RPMI8226 (cell line): ENCODE results near the gene MECP2.

Source experiments
- DNase-seq: peaks from one replicate; pipeline ENCODE4 v3.0.0-alpha.2; 2015

MECP2 gene

DNA sequence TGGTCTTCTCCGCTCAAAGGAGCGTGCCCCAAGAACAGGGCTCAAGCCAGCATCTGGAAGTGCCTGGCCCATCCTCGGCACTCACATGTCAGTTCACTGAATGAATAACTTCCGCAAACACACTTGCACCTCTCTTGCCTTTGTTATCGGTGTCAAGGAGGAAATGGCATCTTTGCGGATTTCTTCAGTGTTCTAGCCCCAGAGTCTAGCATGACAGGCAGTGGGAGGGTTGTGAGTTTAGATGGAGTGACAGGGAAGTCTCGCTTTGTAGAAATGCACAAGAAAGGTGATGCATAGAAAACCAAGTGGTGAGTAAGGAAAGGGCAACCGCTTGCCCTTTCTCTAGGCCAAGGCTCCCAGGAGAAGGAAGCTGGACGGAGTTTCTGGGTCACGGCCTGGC lies 17.6 kb upstream of the MECP2 start:
- no peak for DNase-seq

- no peak for DNase-seq
Measured at GRCh38 chrX:154114652-154115051, 17.1 kb upstream of the MECP2 start.

DNA sequence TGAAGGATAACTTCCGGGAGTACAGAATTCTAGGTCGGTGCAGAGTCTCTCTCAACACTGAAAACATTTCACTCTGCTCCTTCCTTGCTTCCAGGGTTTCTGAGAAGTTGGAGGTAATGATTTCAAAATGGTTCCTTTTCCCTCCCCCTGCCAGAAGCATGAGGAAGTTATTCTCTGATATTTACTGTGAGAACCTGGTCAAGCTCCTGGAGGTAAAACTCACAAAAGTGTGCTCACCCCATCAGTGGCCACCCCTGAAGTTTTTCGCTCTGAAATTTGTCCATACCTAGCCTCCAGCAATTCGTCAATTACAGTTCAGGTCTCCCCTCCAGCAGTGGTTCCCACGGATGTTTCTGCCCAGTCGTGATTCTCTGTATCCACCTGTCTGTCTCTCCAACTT lies 16.2 kb upstream of the MECP2 start:
- DNase-seq = no peak

DNA sequence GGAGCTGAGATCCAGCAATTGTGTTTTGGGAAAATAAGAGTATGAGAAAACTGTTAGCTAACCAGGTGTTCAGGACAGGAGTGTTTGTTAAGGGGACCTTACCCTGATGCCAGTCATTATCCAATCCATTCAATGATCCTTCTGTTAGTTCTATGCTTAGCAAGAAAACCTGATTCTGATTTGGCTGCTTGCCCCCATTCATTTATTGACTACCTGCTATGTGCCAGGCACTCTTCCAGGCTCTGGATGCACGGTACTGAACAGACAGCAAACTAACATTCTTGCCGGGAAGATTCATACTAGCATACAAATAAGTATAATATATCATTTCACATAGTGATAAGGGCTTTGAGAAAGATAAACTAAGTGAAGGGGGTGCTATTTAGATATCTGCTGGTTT lies 1.0 kb upstream of the MECP2 start:
- no peak for DNase-seq

DNA sequence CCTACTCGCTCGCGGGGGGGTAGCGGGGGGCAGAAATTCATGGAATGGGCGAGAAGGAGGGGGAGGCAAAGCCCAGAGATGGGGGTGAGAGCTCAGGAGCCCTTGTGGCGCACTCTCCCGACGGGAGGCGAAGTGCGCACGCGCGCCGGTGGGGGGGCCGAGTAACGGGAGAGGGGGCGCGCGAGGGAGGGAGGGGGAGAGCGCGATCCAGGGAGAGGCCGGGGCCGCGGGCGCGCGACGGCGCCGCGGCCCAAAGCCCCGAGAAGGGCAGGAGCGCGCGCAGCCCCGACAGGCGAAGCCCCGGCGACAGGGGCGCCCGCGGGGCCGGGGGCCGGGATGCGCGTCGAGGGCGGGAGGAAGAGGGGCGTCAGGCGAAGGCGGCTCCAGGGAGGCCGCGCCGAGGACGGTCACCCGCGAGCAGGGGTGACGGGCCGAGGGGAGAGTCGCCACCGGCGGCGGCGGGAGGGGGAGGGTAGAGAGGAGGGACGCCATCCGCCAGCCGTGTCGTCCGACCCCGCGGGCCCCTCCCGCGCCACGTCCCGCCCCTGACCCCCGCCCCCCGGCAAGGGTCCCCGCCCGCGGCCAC lies 421 bp downstream of the MECP2 start:
- peak; percentile 75 for DNase-seq

DNA sequence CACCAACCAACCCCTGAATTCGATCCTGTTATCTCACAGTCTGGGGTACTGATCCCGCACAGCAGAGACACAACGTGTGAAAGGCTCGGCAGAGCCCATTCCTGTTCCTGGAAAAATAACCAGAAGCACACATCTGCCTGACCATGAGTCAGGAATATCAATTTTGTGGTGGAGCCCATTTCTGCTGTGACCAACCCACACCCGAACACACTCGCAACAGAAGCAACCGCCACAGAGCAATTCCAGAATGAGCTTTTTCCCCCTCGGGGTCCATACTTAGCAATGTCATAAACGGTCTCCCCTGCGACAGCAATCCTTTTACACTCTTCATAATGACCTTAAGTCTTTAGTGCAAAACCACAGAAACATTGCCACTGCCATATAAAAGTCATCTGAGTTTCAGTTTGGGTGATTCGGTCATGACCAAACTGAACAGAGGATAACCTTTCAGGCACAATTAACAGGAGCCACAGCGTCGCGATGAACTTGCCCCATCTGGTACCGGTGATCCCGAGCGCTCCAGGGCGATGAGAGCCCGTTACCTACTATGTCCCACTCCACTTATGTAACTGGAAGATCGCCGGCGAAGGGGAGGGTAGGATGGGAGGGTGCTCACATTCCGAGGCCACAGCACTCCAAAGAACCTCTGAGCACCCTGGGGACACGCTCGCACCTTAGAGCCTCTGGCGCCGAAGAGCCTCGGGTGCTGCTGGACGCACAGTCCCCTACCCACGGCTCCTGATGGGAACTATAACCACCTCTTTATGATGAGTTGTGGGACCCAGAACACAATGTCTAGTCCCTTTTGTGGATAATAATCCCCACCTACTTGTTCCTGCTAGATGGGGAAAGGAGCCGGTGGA lies 1.1 kb downstream of the MECP2 start:
- peak; percentile 23 for DNase-seq

DNA sequence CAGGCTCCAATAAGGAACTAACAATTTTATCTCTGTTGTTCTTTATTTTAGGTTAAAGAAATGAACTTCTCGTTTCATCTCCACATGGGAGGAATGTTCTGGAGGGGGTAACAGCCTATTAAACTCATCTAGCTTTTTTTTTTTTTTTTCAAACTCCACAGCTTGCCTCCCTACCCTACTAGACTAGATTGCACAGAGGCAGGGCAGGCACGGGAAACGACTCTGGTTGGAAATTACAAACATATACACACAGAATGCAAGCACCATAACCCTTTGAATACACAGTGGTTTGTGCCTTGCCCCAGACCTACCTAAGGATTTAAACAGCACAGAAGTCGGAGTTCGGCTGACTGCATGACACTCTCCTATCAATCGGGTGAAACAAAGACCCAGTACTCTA lies 2.7 kb downstream of the MECP2 start:
- no peak for DNase-seq

GRCh38 chrX:154093965-154094364 lies 3.6 kb downstream of the MECP2 start:
- no peak for DNase-seq

GRCh38 chrX:154092371-154092770 lies 5.1 kb downstream of the MECP2 start:
- no peak for DNase-seq

GRCh38 chrX:154091678-154092077 lies 5.8 kb downstream of the MECP2 start:
- no peak for DNase-seq

DNA sequence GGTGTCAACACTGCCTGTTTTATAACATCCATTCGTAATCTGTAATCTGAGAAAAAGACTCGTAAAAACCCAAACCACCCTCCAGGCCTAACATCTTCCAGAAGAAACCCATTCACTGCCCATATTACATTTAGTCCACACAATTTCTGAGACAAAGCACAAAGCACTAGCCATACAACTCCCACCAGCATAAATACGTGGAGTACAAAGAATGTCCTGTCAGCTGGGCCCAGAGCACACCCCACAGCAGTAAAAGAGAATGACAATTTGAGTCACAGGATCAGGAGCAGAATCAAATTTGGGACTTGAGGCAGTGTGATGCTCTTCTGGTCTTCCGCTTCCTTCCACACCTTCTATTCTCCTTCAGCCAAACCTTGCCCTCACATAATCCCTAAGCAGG lies 6.8 kb downstream of the MECP2 start:
- no peak for DNase-seq

GRCh38 chrX:154084449-154085300 lies 12.8 kb downstream of the MECP2 start:
- DNase-seq = no peak

GRCh38 chrX:154083126-154083517 lies 14.4 kb downstream of the MECP2 start:
- DNase-seq = no peak

- no peak for DNase-seq
Measured at GRCh38 chrX:154082396-154083125, 15.0 kb downstream of the MECP2 start.

- no peak for DNase-seq
Measured at GRCh38 chrX:154077101-154077500, 20.4 kb downstream of the MECP2 start.

DNA sequence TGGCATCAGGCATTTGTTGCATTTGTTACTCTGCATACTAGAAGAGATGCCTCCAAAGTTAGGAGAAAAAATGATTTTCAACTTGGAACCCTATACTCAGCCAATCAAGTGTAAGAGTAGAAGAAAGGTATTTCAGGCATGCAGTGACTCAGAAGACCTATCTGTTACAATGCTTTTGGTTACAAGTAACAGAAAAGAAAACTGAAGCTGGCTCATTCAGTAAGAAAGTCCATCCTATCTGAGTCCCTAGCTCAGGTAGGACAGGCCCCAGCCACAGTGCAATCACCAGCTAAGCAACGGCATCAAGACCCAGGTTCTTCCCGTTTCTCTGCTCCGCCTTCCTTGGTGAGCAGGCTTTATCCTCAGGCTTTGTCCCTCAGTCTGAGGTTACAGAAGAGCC lies 23.3 kb downstream of the MECP2 start:
- DNase-seq = no peak

GRCh38 chrX:154072192-154072591 lies 25.3 kb downstream of the MECP2 start:
- no peak for DNase-seq

- DNase-seq = no peak
Measured at GRCh38 chrX:154068560-154068959, 29.0 kb downstream of the MECP2 start.

GRCh38 chrX:154064637-154065435 lies 32.7 kb downstream of the MECP2 start:
- no peak for DNase-seq

GRCh38 chrX:154063234-154063633 lies 34.3 kb downstream of the MECP2 start:
- no peak for DNase-seq

DNA sequence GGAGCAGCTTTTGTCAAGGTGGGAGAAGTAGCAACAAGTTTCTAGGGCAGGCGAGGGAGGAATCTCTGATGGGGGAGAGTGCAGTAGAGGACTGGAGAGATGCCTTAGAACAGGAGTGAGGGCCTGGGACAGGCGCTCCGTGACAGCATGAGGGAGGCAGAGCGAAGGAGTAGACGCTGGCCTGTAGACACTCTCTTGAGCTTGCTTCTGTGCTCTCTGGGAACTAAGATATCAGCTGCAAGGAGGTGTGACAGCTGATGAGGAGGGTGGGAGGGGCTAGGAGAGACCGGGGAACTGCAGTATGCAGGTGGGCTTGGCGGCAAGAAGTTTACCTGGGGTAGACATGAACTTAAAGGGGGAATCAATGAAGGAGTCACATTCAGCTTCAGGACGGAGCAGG lies 35.7 kb downstream of the MECP2 start:
- DNase-seq = no peak

DNA sequence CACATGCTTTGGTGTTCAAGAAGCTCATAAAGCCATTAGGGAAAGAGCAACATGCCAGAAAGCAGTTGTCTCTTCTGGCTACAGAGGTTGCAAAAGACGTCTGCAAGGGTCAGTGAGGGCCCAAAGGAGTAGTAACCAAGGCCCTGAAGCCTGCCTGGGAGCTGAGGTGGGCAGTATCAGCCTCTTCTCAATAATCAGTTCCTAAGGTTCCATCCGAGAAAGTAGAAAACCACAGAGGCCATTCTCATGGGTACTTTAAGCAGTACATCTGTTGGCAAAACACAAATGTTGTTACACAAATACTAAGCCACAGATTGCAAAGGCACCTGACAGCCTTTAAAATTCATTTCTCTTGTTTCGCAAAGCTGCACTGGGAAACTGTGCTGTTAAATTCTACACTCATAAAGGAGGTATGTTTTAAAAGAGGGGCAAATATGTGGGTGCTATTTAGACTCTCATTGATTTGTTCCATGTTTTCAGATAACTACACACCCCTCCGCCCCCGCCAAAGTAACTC lies 37.7 kb downstream of the MECP2 start:
- no peak for DNase-seq
